Esophagus squamous epithelium (tissue), 4 donors: Measurements from ENCODE around the gene TESMIN.

Experiments used
- POLR2A ChIP-seq, 4 donors: fragments of 450-650 bp; IDR thresholded peaks; one replicate each; pipeline ENCODE4 v1.6.1; 2017; ENCODE audit warnings: antibody characterized with exemption in 4 of 4, mild to moderate bottlenecking in 4 of 4, moderate library complexity in 3 of 4
- TF ChIP-seq, protein P1 (sequence below), 6 experiments: fragments of 450-650 bp in 4 of 6; fragments of 200-600 bp in 2 of 6; sonication (generic) in 2 of 6; IDR thresholded peaks; one replicate each; pipeline ENCODE4 v1.5.1; 2016 to 2019; ENCODE audit warnings: antibody characterized with exemption in 6 of 6, mild to moderate bottlenecking in 4 of 6, moderate library complexity in 4 of 6

GRCh38 chr11:68741463-68741862 is 9.9 kb downstream of the TESMIN start:
- TF ChIP-seq, protein P1, sequence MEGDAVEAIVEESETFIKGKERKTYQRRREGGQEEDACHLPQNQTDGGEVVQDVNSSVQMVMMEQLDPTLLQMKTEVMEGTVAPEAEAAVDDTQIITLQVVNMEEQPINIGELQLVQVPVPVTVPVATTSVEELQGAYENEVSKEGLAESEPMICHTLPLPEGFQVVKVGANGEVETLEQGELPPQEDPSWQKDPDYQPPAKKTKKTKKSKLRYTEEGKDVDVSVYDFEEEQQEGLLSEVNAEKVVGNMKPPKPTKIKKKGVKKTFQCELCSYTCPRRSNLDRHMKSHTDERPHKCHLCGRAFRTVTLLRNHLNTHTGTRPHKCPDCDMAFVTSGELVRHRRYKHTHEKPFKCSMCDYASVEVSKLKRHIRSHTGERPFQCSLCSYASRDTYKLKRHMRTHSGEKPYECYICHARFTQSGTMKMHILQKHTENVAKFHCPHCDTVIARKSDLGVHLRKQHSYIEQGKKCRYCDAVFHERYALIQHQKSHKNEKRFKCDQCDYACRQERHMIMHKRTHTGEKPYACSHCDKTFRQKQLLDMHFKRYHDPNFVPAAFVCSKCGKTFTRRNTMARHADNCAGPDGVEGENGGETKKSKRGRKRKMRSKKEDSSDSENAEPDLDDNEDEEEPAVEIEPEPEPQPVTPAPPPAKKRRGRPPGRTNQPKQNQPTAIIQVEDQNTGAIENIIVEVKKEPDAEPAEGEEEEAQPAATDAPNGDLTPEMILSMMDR (IDR thresholded peaks at IDR 0.05): no peak
- TF ChIP-seq POLR2A (IDR thresholded peaks at IDR 0.05): no peak
